NCI-H82 (cell line): ENCODE results near the gene FEZF1.

Experiments used
- DNase-seq: peaks from one replicate; lab custom pipeline; 2025; lab: John Stamatoyannopoulos, UW

FEZF1 gene

GRCh38 chr7:122304319-122304975 lies at the start of gene FEZF1:
Gene FEZF1, minus strand, starts transcription at chr7:122304750. Its CDS starts 313 bp downstream, at chr7:122304437.
- DNase-seq = peak; percentile 38

- DNase-seq = no peak
These were observed 47.9 kb upstream of the FEZF1 start for GRCh38 chr7:122352454-122352853.

GRCh38 chr7:122350701-122351100 lies 46.2 kb upstream of the FEZF1 start:
- no peak for DNase-seq

- DNase-seq = no peak
These were observed 39.7 kb upstream of the FEZF1 start for GRCh38 chr7:122344303-122344620.

GRCh38 chr7:122343601-122344302 lies 39.2 kb upstream of the FEZF1 start:
- DNase-seq = no peak

GRCh38 chr7:122340427-122340826 lies 35.9 kb upstream of the FEZF1 start:
- no peak for DNase-seq

- no peak for DNase-seq
These were observed 34.8 kb upstream of the FEZF1 start for GRCh38 chr7:122339145-122339904.

GRCh38 chr7:122337011-122337410 lies 32.5 kb upstream of the FEZF1 start:
- peak; percentile 95 for DNase-seq

- no peak for DNase-seq
These were observed 24.7 kb upstream of the FEZF1 start for GRCh38 chr7:122329145-122329802.

- DNase-seq = no peak
These were observed 23.4 kb upstream of the FEZF1 start for GRCh38 chr7:122327969-122328368.

GRCh38 chr7:122316467-122317388 lies 12.2 kb upstream of the FEZF1 start:
- DNase-seq = no peak

GRCh38 chr7:122315507-122316466 lies 11.2 kb upstream of the FEZF1 start:
- DNase-seq = no peak

GRCh38 chr7:122314284-122314683 lies 9.7 kb upstream of the FEZF1 start:
- DNase-seq = no peak

GRCh38 chr7:122312789-122313188 lies 8.2 kb upstream of the FEZF1 start:
- DNase-seq = no peak

- no peak for DNase-seq
These were observed 7.3 kb upstream of the FEZF1 start for GRCh38 chr7:122311734-122312450.

GRCh38 chr7:122311050-122311700 lies 6.6 kb upstream of the FEZF1 start:
- DNase-seq = no peak

- DNase-seq = peak; percentile 62
These were observed 5.8 kb upstream of the FEZF1 start for GRCh38 chr7:122310119-122311021.

- no peak for DNase-seq
These were observed 4.9 kb upstream of the FEZF1 start for GRCh38 chr7:122309421-122309820.
